IPS DF 6.9 (cell line): ENCODE data around the gene LDB1.

Experiments
- DNase-seq: peaks from one replicate; pipeline ENCODE4 v3.0.0-alpha.2; 2013; ENCODE audit warnings: low read depth, low spot score
- H3K27ac ChIP-seq: one replicate; pipeline ENCODE4 v1.5.1; 2013; ENCODE audit warnings: low read length, control low read depth
- H3K27me3 ChIP-seq: 2 replicates; pipeline ENCODE4 v1.6.1; 2013; ENCODE audit warnings: mild to moderate bottlenecking, low read length; ENCODE audit not compliant: control insufficient read depth, insufficient read depth
- H3K36me3 ChIP-seq: 2 replicates; pipeline ENCODE4 v1.6.1; 2013; ENCODE audit warnings: low read length; ENCODE audit not compliant: control insufficient read depth, insufficient read depth
- H3K4me1 ChIP-seq: 2 replicates; pipeline ENCODE4 v1.6.1; 2013; ENCODE audit warnings: low read length; ENCODE audit not compliant: control insufficient read depth, insufficient read depth
- H3K4me3 ChIP-seq: 2 replicates; pipeline ENCODE4 v1.5.1; 2013; ENCODE audit warnings: mild to moderate bottlenecking, low read length
- H3K9me3 ChIP-seq: 2 replicates; pipeline ENCODE4 v1.6.1; 2013; ENCODE audit warnings: low read length, inconsistent platforms; ENCODE audit not compliant: control insufficient read depth, insufficient read depth
- WGBS: extraction: QIAGEN DNeasy Blood & Tissue Kit; methylation state at CpG from one replicate; pipeline ENCODE4 v1.1.7; 2013; ENCODE audit warnings: mixed read lengths, missing lambda C conversion rate; ENCODE audit not compliant: insufficient read length, insufficient coverage; 5-methylcytosine and 5-hydroxymethylcytosine counted together

Gene LDB1

DNA sequence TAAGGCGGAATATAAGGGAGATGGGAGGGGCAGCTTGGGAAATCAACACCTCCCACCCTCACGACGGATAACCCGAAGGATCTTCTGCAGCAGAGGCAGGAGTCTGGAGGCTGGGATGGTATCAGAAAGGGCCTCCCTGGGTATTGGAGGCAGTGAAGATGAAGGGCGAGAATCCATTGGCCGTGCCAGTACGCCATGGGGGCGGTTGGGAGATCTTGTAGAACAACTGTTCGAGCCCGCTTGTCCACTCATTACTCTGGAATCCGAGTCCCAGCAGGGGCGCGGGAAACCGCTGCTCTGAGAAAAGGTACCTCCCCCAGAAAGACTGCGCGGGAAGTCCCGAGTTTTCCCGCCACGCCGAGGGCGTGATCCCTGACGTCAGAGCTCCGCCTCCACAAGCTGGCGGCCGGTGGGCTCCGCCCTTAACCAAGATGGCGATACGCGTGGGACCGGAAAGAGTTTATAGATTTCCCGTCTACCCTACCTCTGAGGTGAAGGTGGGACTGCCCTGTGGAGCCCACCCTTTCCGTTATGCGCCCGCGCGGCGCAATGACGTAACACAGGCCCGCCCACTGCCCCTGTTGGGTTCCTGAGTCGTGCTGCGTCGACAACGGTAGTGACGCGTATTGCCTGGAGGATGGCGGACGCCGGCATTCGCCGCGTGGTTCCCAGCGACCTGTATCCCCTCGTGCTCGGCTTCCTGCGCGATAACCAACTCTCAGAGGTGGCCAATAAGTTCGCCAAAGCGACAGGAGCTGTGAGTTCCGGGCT lies 31.8 kb upstream of the LDB1 start, which contains the start of gene NOLC1:
NOLC1 (plus strand) TSS at position 616 of the 771 bp plus-strand sequence; CDS start at position 638, 22 bp downstream.
- Histone ChIP-seq H3K27ac (no peak within 1 kb of the TSS), H3K4me3 (peak within 1 kb of the TSS; percentile 92), H3K4me1 (peaks cover 2% of the 10 kb centered on the region; the same call in 1 of the 2 replicates), H3K36me3 (peaks cover 17% of the 10 kb centered on the region), H3K9me3 (no peaks in the 10 kb centered on the region), H3K27me3 (no peaks in the 10 kb centered on the region)
- peak; percentile 98 for DNase-seq
- WGBS: no CpG with 5 or more reads among the region's 59 CpGs

DNA sequence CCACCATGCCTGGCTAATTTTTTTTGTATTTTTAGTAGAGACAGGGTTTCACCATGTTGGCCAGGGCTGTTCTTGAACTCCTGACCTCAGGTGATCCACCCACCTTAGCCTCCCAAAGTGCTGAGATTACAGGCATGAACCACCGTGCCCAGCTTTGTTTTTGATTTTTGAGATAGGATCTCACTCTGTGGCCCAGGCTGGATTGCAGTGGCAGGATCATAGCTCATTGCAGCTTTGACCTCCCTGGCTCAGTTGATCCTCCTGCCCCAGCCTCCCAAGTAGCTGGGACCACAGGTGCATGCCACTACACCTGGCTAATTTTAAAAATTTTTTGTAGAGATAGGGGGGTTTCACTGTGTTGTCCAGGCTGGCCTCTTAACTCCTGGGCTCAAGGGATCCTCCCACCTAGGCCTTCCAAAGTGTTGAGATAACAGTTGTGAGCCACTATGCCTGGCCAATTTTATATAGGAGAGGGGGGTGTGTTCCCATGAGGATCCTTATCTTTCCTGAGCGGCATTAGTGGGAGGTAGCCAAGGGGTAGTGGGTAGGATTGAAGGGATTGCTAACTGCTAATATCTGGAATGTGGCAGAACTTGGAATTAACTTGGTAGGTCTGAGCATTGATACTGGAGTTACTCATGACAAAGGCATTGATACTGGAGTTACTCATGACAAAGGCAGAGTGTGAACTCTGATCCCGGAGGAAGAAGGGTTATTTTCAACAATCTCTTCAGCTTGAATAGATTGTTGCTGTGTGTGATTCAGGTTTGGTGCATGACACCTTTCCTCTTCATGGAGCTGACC lies 31.0 kb upstream of the LDB1 start:
- Histone ChIP-seq H3K4me3 (no peak overlapping the region; the same call in 1 of the 2 replicates), H3K4me1 (peaks cover 2% of the 10 kb centered on the region; the same call in 1 of the 2 replicates), H3K9me3 (no peaks in the 10 kb centered on the region), H3K27me3 (no peaks in the 10 kb centered on the region), H3K36me3 (peaks cover 21% of the 10 kb centered on the region), H3K27ac (no peak overlapping the region)
- no CpG with 5 or more reads among the region's 3 CpGs for WGBS
- no peak for DNase-seq

DNA sequence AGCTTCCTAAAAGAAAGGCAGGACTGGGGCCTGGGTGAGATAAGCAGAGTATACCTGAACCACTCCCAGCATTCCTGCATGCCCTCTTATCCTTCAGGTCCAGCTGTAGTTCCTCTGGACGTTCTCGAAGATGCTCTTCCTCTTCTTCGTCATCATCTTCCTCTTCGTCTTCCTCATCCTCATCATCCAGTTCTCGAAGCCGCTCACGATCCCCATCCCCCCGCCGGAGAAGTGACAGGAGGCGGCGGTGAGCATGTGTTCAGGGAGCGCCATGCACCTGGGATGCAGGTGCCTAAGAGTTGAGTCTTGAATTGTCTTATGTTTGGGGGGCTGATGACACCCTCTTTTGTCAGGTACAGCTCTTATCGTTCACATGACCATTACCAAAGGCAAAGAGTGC lies 28.1 kb upstream of the LDB1 start:
- WGBS: 100% methylated on average over 6 of the region's 13 CpGs
- Histone ChIP-seq H3K4me1 (peaks cover 2% of the 10 kb centered on the region; the same call in 1 of the 2 replicates), H3K27me3 (no peaks in the 10 kb centered on the region), H3K36me3 (peaks cover 30% of the 10 kb centered on the region), H3K9me3 (no peaks in the 10 kb centered on the region), H3K4me3 (no peak overlapping the region), H3K27ac (no peak overlapping the region)
- no peak for DNase-seq

DNA sequence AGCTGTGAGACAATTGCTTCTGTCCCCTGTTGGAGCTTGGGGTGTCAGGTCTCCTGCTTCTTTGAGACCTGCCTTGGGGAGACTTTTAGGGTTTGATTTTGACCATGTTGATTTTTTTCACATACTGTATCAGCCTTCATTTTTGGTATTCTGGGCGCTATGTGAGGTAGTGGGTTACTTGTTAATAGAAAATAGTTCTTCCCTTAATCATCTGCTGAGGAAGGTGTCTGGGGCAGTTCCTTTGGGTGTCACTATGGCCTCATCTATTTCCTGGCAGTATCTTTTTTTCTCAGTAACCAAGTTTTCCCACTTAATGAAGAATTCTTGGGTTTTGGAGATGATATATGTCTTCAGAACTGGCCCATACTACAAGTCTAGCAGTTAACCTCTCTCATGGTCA lies 27.4 kb upstream of the LDB1 start:
- H3K36me3 ChIP-seq: peaks cover 34% of the 10 kb centered on the region
- H3K27me3 ChIP-seq: no peaks in the 10 kb centered on the region
- H3K4me1 ChIP-seq: peaks cover 2% of the 10 kb centered on the region; the same call in 1 of the 2 replicates
- no peak overlapping the region for H3K4me3 ChIP-seq
- no peak for DNase-seq
- no peaks in the 10 kb centered on the region for H3K9me3 ChIP-seq
- H3K27ac ChIP-seq: no peak overlapping the region
- no CpG with 5 or more reads among the region's 1 CpG for WGBS

DNA sequence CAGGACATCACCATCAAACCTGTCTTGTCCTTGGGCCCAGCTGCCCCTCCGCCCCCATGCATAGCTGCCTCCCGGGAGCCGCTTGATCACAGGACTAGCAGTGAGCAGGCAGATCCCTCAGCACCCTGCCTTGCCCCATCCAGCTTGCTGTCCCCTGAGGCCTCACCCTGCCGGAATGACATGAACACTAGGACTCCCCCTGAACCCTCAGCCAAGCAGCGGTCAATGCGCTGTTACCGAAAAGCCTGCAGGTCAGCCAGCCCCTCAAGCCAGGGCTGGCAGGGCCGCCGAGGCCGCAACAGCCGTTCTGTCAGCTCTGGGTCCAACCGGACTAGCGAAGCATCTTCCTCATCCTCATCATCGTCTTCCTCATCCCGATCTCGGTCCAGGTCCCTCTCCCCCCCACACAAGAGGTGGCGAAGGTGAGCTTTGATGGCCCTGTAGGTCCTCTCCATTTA lies 26.8 kb upstream of the LDB1 start:
- DNase-seq: no peak
- peaks cover 2% of the 10 kb centered on the region; the same call in 1 of the 2 replicates for H3K4me1 ChIP-seq
- WGBS: no CpG with 5 or more reads among the region's 17 CpGs
- no peak overlapping the region for H3K27ac ChIP-seq
- H3K4me3 ChIP-seq: no peak overlapping the region
- H3K9me3 ChIP-seq: no peaks in the 10 kb centered on the region
- peaks cover 34% of the 10 kb centered on the region for H3K36me3 ChIP-seq
- no peaks in the 10 kb centered on the region for H3K27me3 ChIP-seq

DNA sequence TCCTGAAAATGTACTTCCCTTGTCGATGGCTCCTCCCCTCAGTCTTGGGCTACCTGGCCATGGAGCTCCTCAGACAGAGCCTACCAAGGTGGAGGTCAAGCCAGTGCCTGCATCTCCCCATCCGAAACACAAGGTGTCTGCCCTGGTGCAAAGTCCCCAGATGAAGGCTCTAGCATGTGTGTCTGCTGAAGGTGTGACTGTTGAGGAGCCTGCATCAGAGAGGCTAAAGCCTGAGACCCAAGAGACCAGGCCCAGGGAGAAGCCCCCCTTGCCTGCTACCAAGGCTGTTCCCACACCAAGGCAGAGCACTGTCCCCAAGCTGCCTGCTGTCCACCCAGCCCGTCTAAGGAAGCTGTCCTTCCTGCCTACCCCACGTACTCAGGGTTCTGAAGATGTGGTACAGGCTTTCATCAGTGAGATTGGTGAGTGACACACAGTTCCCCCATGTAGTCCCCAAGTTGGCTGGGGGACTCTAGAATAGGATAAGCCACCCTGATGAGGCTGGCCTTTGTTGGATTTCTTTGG lies 21.5 kb upstream of the LDB1 start:
- H3K27me3 ChIP-seq: no peaks in the 10 kb centered on the region
- peaks cover 55% of the 10 kb centered on the region for H3K36me3 ChIP-seq
- H3K4me3 ChIP-seq: no peak overlapping the region
- no peak for DNase-seq
- no peak overlapping the region for H3K27ac ChIP-seq
- WGBS: no CpG with 5 or more reads among the region's 4 CpGs
- no peaks in the 10 kb centered on the region for H3K4me1 ChIP-seq
- H3K9me3 ChIP-seq: no peaks in the 10 kb centered on the region

DNA sequence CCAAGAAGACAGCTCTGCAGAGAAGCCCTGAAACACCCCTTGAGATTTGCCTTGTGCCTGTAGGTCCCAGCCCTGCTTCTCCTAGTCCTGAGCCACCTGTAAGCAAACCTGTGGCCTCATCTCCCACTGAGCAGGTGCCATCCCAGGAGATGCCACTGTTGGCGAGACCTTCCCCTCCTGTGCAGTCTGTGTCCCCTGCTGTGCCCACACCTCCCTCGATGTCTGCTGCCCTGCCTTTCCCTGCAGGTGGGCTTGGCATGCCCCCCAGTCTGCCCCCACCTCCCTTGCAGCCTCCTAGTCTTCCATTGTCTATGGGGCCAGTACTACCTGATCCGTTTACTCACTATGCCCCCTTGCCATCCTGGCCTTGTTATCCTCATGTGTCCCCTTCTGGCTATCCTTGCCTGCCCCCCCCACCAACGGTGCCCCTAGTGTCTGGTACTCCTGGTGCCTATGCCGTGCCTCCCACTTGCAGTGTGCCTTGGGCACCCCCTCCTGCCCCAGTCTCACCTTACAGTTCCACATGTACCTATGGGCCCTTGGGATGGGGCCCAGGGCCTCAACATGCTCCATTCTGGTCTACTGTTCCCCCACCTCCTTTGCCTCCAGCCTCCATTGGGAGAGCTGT lies 20.9 kb upstream of the LDB1 start:
- no peak overlapping the region for H3K4me3 ChIP-seq
- no peak for DNase-seq
- no peaks in the 10 kb centered on the region for H3K27me3 ChIP-seq
- no peaks in the 10 kb centered on the region for H3K4me1 ChIP-seq
- WGBS: no CpG with 5 or more reads among the region's 5 CpGs
- no peak overlapping the region for H3K27ac ChIP-seq
- peaks cover 54% of the 10 kb centered on the region for H3K36me3 ChIP-seq
- H3K9me3 ChIP-seq: no peaks in the 10 kb centered on the region

DNA sequence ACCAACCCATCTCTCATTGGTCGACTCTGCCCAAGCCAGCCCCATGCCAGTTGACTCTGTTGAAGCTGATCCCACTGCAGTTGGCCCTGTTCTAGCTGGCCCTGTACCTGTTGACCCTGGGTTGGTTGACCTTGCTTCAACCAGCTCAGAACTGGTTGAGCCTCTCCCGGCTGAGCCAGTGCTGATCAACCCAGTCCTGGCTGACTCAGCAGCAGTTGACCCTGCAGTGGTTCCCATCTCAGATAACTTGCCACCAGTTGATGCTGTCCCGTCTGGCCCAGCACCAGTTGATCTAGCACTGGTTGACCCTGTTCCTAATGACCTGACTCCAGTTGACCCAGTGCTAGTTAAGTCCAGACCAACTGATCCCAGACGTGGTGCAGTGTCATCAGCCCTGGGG lies 20.1 kb upstream of the LDB1 start:
- DNase-seq: no peak
- H3K27me3 ChIP-seq: no peaks in the 10 kb centered on the region
- peaks cover 54% of the 10 kb centered on the region for H3K36me3 ChIP-seq
- H3K27ac ChIP-seq: no peak overlapping the region
- no peaks in the 10 kb centered on the region for H3K9me3 ChIP-seq
- no peaks in the 10 kb centered on the region for H3K4me1 ChIP-seq
- H3K4me3 ChIP-seq: no peak overlapping the region
- no CpG with 5 or more reads among the region's 4 CpGs for WGBS

DNA sequence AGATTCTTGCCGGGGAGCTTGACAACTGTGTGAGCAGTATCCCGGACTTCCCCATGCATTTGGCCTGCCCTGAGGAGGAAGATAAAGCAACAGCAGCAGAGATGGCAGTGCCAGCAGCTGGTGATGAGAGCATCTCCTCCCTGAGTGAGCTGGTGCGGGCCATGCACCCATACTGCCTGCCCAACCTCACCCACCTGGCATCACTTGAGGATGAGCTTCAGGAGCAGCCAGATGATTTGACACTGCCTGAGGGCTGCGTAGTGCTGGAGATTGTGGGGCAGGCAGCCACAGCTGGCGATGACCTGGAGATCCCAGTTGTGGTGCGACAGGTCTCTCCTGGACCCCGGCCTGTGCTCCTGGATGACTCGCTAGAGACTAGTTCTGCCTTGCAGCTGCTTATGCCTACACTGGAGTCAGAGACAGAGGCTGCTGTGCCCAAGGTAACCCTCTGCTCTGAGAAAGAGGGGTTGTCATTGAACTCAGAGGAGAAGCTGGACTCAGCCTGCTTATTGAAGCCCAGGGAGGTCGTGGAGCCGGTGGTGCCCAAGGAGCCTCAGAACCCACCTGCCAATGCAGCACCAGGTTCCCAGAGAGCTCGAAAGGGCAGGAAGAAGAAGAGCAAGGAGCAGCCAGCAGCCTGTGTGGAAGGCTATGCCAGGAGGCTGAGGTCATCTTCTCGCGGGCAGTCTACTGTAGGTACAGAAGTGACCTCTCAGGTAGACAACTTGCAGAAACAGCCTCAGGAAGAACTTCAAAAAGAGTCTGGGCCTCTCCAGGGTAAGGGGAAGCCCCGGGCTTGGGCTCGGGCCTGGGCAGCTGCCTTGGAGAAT lies 19.3 kb upstream of the LDB1 start:
- Histone ChIP-seq H3K36me3 (peaks cover 52% of the 10 kb centered on the region), H3K4me1 (0 out of 2 replicates have a peak, but pooled peaks cover 1% of the 10 kb centered on the region), H3K27ac (no peak overlapping the region), H3K4me3 (no peak overlapping the region), H3K27me3 (no peaks in the 10 kb centered on the region), H3K9me3 (no peaks in the 10 kb centered on the region)
- WGBS: no CpG with 5 or more reads among the region's 15 CpGs
- DNase-seq: no peak
